ENCODE measurements around the gene FDXR.

Gene FDXR

DNA sequence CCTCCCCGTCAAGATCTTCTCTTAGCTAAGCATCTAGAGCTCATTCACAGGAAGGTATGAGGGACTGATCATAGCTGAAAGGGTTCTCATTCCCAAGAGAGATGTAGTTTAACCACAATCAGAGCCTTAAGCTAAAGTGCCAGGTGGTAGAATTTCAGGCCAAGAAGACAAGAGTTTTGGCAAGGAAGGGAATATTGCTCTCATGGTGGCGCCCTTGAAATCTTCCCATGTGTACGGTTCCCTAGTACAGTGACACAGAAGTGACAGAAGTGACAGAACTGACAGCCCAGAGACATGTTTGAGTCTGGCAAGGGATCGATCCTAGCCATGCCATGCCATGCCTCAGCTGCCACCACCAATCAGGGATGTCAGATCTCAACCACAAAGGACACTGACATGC, 15.6 kb downstream of the FDXR start:
- DNase-seq (ENCODE audit: low spot score), result no peak

DNA sequence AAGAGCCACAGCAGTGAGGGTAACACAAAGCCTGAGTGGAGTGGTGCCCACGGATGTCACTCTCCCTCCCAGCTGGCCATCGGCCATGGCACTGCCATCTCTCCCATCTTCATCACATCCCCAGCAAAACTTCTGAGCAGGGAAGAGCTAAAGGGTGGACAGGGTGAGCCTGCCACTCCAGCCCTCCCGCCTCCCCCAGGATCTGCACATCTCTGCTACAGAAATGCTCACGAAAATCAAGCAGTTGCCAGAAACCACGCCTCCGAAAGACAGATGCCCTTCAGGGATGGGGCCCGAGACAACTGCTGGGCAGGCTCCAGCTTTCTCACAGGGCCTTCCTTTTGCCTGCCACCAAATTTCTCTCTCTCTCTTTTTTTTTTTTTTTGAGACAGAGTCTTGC, 16.7 kb downstream of the FDXR start:
- DNase-seq (ENCODE audit: low spot score), result no peak

DNA sequence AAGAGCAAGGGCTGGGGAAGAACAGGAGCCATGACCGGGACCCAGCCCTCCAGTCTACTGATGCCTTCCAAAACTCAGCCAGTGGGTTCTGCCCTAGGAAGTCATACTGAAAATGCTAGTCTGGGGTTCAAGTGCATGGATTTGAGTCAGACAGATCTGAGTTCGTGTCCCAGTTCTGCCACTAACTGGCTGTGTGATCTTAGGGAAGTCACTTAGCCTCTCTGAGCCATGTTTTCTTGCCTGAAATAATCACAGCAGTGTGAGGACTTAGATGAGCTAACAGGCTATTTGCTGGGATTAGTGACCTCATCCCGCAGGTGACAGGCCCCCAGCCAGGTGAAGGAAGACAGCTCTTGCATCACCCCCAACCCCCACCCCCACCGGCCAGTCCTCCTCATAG, 17.5 kb downstream of the FDXR start:
- no peak for DNase-seq (ENCODE audit: low spot score)

DNA sequence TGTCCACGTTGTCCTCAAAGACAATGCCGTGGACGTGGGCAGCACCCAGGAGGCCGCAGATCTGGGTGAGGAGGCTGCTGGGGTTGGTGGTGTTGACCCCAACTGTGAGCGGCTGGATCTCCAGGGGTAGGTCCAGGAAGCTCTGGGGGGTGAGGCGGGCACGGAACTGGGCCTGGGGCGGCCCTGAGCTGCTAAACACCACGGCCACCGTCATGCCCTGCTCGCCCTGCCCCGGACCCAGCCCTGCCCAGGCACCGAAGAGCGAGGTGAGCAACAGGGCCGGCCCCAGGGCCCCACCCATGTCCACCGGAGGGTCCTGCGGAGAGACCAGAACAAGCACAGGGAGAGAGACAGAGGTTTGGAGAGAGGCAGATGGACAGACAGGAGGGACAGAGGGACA, 18.0 kb downstream of the FDXR start:
- no peak for DNase-seq (ENCODE audit: low spot score)

DNA sequence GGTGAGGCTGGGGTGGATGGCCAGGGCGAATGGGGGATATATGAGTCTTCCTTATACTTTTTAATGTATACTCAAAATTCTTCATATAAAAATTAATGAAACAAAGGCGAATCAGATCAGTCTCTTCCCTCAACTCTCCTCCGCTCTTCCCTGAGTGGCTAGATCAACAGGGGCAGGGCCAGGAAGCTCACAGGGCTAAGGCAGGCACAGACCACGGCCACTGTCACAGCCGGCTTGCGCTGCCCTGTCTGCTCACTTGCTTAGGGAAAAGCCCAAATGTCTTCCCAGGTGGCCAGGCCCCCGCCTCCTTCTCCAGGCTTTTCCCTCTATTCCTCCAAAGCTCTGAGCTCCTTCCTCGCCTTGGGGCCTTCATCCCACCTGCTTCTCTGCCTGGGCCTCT, 19.1 kb downstream of the FDXR start:
- no peak for DNase-seq (ENCODE audit: low spot score)

DNA sequence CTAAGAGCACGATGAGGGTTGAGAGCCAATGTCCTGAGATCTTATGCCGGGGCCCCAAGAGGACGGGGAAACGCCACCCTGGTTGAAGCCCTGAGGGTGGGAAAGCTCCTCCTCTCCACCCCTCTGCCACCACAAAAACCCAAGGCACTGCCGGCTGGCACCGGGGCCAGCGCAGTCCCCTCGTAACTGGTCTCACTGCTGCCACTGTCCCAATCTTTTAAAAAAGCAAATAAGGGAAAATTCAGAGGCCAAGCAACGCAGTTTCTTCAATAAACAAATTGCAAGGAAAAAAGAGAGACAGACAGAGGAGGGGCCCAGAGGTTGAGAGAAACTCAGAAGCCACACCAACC, 19.8 kb downstream of the FDXR start:
- DNase-seq (ENCODE audit: low spot score), result no peak

DNA sequence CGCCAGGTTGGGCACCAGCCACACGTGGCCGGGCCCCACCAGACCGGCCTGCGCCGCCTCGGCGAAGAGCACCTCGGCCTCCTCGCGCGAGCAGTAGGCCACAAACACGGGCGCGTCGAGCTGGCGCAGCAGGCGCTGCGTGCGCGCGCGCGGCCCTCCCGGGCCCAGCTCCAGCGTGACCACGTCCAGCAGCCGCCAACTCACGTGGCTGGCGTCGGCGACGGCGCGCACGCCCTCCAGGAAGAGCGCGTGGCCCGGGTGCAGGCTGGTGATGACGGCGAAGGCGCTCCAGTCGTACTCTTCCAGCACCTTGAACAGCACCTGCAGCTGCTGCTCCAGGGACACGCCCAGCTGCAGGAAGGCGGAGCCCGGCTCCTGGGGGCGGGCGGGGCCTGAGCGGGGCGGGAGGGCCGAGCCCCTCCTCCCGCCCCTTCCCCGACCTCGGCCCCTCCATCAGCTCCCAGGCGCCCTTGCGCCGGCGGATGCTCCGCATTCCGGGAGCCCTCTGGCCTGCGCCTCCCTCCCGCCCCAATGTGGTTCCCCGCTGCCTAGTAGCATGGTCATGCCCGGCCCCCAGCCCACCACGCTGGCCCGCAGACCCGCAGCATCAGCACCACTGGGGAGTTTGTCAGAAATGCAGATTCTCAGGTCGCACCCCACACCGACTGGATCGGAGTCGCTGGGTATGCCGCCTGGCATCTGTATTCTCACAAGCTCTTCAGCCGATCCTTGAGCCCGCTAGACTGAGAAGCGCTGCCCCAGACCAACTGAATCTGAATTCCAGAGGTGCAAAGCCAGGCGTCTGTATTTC, 20.4 kb downstream of the FDXR start:
- DNase-seq (ENCODE audit: low spot score), result peak; percentile 62

DNA sequence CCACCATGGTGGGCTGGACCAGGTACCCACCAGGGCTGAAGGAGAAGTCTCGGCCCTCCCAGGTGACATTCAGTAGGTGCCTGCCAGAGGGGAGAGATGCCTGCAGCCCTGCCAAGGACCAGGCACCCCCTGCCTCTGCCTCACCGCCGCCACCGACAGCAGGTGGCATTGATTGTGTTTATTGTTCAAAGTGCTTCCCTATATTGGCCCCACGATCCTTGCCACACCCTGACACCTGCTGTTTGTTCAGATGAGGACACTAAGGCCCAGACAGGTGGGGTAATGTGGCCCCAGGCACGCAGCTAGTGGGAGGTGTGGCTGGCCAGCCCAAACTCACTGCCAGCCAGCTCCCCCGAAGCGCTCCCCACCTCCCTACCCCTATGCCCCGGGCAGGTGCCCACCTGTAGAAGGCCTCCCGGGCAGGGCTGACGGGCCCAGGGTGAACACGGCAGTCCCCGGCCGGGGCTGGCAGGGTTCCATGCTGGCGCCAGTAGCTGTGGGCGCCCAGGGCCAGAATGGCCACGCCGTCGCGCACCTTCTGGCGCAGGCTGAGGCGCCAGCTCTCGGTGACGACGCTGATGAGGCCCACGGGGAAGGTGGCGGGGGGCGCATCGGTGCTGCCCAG, 21.1 kb downstream of the FDXR start:
- no peak for DNase-seq (ENCODE audit: low spot score)

DNA sequence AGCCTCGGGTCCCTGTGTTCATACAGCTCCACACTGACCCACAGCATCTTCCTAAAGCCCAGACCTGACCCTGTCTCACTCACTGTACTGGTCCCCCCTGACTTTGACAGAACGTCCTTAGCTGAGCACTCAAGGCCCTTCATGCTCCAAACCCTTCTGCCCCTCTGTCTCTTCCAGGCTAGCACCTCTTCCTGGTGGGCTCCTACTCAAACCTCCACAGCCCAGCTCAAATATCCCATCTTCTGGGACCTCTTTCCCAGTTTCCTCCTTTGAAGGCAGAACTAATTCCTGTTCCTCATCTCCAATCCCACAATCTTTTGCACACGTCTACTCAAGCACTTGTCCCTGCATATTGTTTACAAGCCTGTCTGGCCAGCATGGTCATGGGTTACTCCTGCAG, 21.9 kb downstream of the FDXR start:
- no peak for DNase-seq (ENCODE audit: low spot score)

DNA sequence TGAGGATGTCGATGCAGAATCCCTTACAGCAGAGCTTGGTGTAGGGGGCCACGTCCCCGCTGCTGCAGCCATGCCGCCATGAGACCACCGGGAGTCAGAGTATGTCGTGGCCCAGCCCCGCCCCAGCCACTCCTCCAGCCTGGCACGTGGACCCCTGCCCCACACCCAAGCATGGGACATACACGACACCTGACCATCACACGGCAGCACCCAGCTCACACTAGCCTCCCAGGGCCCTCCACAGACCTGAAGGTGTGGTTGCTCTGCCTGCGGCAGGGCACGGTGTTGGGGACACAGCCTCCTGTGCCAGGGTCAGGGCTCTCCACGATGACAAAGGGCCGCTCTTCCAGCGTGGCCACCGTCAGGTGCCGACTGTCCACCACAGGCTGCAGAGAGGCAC, 22.5 kb downstream of the FDXR start:
- DNase-seq (ENCODE audit: low spot score), result no peak

DNA sequence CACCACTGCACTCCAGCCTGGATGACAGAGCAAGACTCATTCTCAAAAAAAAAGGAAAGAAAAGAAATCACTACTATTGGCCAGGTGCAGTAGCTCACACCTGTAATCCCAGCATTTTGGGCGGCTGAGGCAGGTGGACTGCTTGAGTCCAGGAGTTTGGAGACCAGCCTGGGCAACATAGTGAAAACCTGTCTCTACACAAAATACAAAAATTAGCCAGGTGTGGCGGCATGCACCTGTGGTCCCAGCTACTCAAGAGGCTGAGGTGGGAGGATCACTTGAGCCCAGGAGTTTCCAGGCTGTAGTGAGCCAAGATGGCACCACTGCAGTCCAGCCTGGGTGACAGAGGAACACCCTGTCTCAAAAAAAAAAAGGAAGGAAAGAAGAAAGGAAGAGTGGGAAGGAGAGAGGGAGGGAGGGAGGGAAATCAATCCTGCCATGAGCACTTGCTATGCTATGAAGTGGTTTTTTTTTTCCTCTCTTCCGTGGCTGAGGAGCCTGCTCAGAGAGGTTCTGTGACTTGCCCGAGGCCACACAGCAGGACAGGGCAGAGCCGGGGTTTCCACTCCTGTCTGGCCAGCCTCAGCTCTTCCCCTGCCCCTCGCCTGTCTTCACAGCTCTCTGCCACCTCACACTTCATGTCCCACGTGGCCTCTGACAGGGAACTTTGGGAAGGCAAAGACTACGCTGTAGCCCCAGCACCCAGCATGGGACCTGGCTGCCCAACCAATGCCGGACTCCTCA, 24.0 kb downstream of the FDXR start:
- DNase-seq (ENCODE audit: low spot score), result no peak

DNA sequence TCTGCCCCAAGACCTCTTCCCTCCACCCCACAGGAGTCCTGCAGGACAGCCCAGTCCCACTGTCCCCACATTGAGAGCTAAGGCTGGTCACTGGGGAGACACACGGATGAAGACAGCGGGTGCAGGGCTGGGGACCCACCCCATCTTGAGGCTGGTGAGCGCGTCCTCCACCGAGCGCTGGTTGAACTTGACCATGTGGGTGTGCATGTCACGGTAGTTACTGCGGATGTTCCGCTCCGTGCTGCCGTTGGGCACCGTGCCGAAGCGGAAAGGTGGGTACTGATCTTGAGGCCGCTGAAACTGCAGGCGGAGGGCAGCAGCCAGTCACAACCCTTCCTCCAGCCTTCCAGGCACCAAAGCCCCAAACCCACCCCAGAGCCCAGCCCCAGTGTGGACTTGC, 26.2 kb downstream of the FDXR start:
- no peak for DNase-seq (ENCODE audit: low spot score)

DNA sequence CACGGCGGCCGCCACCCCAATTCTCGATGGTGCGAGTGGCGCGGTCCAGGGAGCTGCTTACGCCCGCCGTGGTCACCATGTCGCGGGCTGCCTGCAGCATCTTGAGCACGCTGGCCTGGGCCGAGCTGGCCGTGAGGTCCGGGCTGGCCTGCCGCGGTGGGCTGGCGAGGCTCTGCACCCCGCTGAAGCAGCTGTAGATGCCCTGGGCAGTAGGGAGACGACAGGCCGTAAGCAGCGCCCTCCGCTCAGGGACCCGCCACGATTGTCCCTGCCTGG, 29.5 kb downstream of the FDXR start:
- no peak for DNase-seq (ENCODE audit: low spot score)

DNA sequence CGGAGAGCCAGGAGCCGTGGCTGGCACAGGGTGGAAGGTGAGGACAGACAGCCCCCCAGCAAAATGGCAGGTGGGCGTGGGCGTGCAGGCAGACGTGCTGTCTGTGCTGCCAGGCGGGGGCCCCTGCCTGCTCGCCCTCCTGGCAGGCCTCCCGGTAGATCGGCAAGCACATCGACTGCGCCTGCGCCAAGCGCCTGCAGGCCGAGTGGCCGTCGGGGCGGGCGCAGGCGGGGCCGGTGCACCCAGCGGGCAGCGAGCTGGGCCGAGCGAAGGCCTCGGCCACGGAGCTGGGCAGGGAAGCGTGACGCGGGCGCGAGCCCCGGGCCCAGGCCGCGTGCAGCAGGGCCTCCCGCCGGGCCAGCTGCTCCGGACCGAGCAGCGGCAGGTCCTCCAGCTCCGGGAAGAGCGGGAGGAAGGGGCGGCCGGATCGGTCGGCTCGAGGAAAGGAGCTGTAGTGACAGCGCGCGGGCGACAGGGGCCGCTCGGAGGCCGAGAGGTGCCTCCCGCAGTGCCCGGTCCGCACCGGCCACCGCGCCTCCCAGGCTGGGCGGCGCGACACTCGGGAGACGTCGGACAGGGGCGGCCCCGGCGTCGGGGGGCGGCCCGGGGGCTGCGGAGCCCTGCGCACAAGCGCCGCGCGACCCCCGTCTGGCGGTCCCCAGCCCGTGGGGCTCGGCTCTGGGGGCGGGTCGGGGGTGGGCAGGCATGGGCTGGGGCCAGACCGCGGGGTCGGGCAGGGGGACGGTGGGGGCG, 30.0 kb downstream of the FDXR start:
- no peak for DNase-seq (ENCODE audit: low spot score)

DNA sequence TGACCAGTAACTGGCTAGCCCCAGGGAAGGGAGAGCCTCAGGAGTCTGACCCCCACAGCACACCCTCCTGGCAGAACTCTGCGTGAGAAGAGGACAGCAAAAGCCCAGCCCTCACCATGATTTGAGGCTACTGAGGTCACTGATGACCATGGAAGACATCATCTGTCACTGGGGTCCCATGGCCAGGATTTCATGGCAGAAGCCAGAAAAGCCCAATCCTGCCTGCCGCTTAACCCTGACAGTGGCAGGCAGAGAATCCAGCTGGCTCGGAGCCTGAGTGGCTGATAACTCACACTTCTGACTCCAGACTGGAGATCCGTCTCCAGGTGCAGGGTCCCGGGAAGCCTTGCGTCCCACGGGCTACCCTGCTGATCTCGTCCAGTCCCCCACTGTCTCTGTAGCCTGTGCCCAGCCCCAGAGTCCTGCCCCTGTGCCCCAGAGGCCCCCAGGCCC, 30.6 kb downstream of the FDXR start:
- DNase-seq (ENCODE audit: low spot score), result no peak

DNA sequence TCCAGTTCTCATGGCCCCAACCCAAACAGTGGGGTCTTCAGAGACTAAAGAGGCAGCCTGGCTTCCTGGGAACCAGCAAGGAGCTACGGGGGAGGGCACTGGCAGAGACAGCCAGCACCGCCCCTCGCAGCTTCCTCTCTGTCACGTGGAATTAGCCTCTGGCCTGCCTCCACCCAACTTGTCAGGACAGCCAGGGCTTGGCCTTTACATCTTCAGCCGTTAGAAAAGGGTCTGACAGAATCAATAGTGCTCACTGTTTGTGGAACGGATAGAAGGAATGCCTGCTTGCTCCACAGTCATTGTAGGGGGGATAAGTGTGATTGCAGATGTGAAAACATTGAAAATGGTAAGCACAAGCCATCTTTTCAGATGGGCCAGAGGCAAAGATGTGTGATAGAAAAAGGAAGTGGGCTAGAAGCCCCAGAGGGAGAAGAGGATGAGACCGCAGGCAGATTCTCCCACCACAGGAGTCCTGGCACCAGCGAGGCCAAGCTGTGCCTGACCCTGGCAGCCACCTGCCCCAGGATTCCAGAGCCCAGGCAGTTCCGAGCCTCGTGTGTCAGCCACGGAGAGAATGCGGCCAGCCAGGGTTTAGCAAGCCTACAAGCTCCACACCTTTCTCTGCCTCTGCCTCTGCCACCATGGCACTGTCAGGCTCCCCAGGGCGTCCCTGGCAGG, 31.7 kb downstream of the FDXR start:
- DNase-seq (ENCODE audit: low spot score), result no peak

DNA sequence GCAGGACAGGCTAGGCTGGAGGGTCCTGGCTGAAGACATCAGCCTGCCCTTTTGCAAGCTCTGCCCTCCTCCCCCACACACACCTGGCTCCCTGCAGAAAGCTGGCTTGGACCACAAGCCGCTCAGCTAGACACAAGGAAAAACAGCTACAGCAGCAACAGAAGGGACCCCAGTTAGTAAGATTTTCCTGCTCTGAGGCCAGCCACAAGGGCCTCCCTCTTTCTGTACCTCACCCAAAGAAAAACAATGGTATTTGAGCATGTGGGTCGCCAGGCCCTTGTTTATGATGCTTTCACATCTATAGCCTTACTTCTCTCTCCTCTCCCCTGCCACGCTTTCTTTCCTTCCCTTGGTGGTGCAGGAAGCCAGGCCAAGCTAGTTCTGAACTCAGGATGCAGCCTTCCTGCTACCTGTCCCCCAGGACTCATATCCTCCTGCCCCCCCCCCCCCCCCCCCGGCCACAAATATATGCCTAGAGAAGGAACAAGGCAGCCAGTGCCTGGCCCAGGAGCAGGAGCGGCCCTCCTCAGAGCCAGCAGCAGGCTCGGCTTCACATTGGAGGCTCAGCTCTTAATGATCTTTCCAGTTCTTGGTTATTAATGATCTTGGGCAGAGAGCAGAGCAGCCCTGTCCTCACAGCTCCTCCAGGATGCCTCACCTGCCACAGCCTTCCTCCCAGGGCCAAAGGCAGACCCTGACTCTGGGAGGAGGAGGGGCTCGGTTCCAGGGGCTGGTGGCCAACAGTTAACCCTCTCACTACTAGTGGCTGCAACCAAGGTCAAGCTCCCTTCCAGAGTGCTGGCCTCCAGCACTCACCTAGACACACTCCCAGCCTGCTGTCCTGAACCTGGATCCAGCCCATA, 32.6 kb downstream of the FDXR start:
- no peak for DNase-seq (ENCODE audit: low spot score)

DNA sequence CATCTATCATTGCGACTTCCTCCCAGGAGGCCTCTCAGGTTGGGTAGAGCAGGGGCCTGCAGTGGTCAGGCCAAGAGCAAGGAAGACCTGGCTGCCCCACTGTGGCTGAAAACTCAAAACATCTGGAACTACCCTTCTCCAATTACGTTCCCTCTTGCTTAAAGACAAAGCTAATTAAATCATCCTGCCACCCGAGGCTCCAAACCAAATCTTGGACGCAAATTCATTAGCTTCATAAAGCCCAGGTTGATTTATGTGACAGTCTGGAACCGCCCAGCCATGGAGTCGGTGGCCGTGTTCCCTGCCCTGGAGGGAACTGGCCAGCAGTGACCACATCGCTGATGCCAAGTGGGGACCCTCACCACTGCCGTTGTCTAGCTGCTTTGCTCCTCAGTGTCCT, 34.5 kb downstream of the FDXR start:
- DNase-seq (ENCODE audit: low spot score), result no peak

DNA sequence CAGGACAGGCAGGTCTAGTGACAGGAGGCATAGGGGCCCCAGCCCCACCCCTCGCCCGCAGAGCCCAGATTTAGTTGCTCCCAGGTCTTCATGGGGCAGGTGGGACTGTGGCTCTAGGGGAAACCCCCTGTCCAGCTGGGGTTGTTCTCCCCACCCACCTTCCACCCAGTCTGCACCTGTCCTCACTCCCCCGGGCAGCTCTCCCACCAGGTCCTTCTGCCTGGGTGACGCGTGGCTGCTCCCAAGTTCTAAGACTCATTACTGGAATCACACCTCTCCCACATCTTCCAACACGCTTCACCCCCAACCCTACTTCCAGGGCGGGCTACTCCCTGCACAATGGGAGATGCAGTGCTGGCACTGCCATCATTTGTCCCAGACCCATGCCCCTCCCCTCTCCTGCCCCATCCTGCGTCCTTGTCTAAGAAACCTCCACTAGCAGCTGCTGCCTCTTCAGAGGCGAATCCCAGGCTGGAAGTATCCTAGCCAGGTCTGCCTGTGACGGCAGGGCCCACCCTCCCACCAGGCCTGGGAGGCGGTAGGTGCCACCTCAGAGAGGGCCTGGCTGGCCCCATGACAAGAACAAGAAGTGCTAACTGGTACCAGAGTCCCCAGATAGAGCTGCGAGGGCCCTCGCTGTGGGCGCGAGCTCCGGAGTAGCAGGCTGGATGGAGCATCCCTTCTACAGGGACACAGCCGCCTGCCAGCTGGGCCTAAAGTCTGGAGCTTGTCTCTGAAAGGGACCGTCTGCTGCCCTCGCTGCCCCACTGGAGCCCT, 35.9 kb downstream of the FDXR start:
- no peak for DNase-seq (ENCODE audit: low spot score)

DNA sequence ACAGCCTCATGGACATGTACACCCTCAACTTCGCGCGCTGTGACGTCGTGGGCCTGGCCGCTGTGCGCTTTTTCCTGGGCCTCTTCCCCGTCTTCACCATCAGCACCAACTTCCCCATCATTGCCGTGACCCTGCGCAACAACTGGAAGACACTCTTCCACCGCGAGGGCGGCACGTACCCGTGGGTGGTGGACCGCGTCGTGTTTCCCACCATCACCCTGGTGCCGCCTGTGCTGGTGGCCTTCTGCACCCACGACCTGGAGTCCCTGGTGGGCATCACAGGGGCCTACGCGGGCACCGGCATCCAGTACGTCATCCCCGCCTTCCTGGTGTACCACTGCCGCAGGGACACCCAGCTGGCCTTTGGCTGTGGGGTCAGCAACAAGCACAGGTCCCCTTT, 36.6 kb downstream of the FDXR start:
- no peak for DNase-seq (ENCODE audit: low spot score)
